ENCODE results near the gene MTM1.

DNA sequence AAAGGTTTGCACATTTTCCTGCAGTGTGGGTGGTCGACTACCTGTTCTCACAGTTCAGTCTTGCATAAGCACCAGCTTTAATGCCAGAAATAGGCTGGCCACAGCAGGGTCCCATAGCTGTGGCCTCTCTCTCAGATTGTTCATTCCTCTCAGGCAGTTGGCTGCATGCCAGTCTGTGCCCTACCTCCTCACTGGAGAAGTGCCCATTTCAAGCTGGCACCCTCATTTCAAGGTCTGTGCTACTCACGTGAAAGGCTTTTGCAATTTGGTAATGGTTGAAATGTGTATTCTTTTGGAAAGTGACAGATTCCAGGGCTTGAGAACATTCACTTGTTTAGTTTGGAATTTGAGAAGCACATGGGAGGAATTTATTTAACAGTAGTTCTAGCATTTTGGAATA, 95.9 kb downstream of the MTM1 start:
- TF ChIP-seq, protein P1, sequence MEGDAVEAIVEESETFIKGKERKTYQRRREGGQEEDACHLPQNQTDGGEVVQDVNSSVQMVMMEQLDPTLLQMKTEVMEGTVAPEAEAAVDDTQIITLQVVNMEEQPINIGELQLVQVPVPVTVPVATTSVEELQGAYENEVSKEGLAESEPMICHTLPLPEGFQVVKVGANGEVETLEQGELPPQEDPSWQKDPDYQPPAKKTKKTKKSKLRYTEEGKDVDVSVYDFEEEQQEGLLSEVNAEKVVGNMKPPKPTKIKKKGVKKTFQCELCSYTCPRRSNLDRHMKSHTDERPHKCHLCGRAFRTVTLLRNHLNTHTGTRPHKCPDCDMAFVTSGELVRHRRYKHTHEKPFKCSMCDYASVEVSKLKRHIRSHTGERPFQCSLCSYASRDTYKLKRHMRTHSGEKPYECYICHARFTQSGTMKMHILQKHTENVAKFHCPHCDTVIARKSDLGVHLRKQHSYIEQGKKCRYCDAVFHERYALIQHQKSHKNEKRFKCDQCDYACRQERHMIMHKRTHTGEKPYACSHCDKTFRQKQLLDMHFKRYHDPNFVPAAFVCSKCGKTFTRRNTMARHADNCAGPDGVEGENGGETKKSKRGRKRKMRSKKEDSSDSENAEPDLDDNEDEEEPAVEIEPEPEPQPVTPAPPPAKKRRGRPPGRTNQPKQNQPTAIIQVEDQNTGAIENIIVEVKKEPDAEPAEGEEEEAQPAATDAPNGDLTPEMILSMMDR (IDR thresholded peaks at IDR 0.05; ENCODE audit: insufficient read depth, low read depth, low read length), result no peak
- no peak for TF ChIP-seq EZH2 (IDR thresholded peaks at IDR 0.05; ENCODE audit: insufficient read depth, low read length)
